SK-N-SH (cell line): Measurements from ENCODE around the gene C17orf114.

Source experiments
- CTCF ChIA-PET: fragments of 300-600, 350-600 bp; formaldehyde crosslinking; extraction: SDS; loops from one replicate; lab custom pipeline; 2021; lab: Yijun Ruan, JAX
- POLR2A ChIA-PET: fragments of 350-600 bp; sonication (Branson Sonifier 250); formaldehyde crosslinking; extraction: SDS; loops from one replicate; lab custom pipeline; 2020; ENCODE audit warnings: antibody characterized with exemption, inconsistent platforms; lab: Yijun Ruan, JAX
- DNase-seq: peaks from one replicate; pipeline ENCODE4 v3.0.0; 2012
- H2AFZ ChIP-seq: fragments of 200-600 bp; sonication (generic); 2 replicates; pipeline ENCODE4 v1.8.1; 2016; ENCODE audit warnings: antibody characterized with exemption, mild to moderate bottlenecking, low read depth
- H3F3A ChIP-seq: fragments of 200-600 bp; sonication (generic); replicated peaks from 2 replicates; pipeline ENCODE3; 2016; ENCODE audit warnings: antibody characterized with exemption, mild to moderate bottlenecking; ENCODE audit not compliant: insufficient read depth
- H3K27ac ChIP-seq, 2 experiments: fragments of 200-500 bp in 1 of 2; fragments of 200-600 bp in 1 of 2; sonication (Bioruptor generic) in 1 of 2; sonication (generic), shearing (Covaris generic) in 1 of 2; 2 replicates each; pipeline versions ENCODE4 v1.5.1 to v1.6.1; 2014 to 2016; ENCODE audit warnings: low read depth in 2 of 2, inconsistent platforms in 1 of 2, low read length in 1 of 2, mild to moderate bottlenecking in 1 of 2, mixed read lengths in 1 of 2
- H3K27me3 ChIP-seq: fragments of 200-600 bp; sonication (generic), shearing (Covaris generic); 2 replicates; pipeline ENCODE4 v1.6.1; 2016; ENCODE audit warnings: mixed run types; ENCODE audit not compliant: insufficient read depth
- H3K36me3 ChIP-seq, 2 experiments: fragments of 200-500 bp in 1 of 2; fragments of 200-600 bp in 1 of 2; sonication (Bioruptor generic) in 1 of 2; sonication (generic) in 1 of 2; replicated peaks in 1 of 2; 2 replicates each; pipeline versions ENCODE3 to v1.5.1; 2014 to 2016; ENCODE audit warnings: low read length in 1 of 2, mild to moderate bottlenecking in 1 of 2; ENCODE audit not compliant: insufficient read depth in 2 of 2, control insufficient read depth in 1 of 2
- H3K4me1 ChIP-seq, 2 experiments: fragments of 200-500 bp in 1 of 2; fragments of 200-600 bp in 1 of 2; sonication (Bioruptor generic) in 1 of 2; sonication (generic), shearing (Covaris generic) in 1 of 2; 2 replicates each; pipeline versions ENCODE4 v1.5.1 to v1.6.1; 2014 to 2016; ENCODE audit warnings: low read depth in 1 of 2, low read length in 1 of 2, mixed run types in 1 of 2; ENCODE audit not compliant: insufficient read depth in 2 of 2, control insufficient read depth in 1 of 2
- H3K4me2 ChIP-seq: fragments of 200-600 bp; sonication (generic), shearing (Covaris generic); 2 replicates; pipeline ENCODE4 v1.6.1; 2017; ENCODE audit warnings: mixed run types
- H3K4me3 ChIP-seq, 2 experiments: fragments of 200-500 bp in 1 of 2; fragments of 200-600 bp in 1 of 2; sonication (Bioruptor generic) in 1 of 2; sonication (generic), shearing (Covaris generic) in 1 of 2; 2 replicates each; pipeline versions ENCODE4 v1.5.1 to v1.8.1; 2014 to 2016; ENCODE audit warnings: low read depth in 2 of 2, inconsistent platforms in 1 of 2, low read length in 1 of 2, mild to moderate bottlenecking in 1 of 2, mixed read lengths in 1 of 2, moderate library complexity in 1 of 2
- H3K79me2 ChIP-seq: fragments of 200-600 bp; sonication (generic); 2 replicates; pipeline ENCODE4 v1.8.1; 2017; ENCODE audit warnings: mild to moderate bottlenecking; ENCODE audit not compliant: insufficient read depth
- H3K9ac ChIP-seq: fragments of 200-600 bp; sonication (generic); 2 replicates; pipeline ENCODE4 v1.6.1; 2017; ENCODE audit warnings: mixed run types
- H3K9me2 ChIP-seq: fragments of 200-600 bp; sonication (generic); 2 replicates; pipeline ENCODE4 v1.6.1; 2017; ENCODE audit warnings: mixed run types
- H3K9me3 ChIP-seq: fragments of 200-600 bp; sonication (generic); 2 replicates; pipeline ENCODE4 v1.6.1; 2017; ENCODE audit warnings: mixed run types, mild to moderate bottlenecking, moderate library complexity
- H4K20me1 ChIP-seq: fragments of 200-600 bp; sonication (generic); 2 replicates; pipeline ENCODE4 v1.6.1; 2017; ENCODE audit warnings: mild to moderate bottlenecking, mixed run types; ENCODE audit not compliant: insufficient read depth
- EZH2phosphoT487 ChIP-seq: fragments of 200-600 bp; sonication (generic); IDR thresholded peaks from 2 replicates; pipeline ENCODE4 v1.6.1; 2017; ENCODE audit warnings: low read depth, mixed run types, mild to moderate bottlenecking, antibody characterized with exemption, moderate library complexity, borderline replicate concordance
- GATA2 ChIP-seq: sonication (generic); formaldehyde crosslinking; IDR thresholded peaks from 2 replicates; pipeline ENCODE4 v1.5.0; 2020; ENCODE audit warnings: mild to moderate bottlenecking, missing genetic modification reagents
- JUND ChIP-seq: IDR thresholded peaks from 2 replicates; pipeline ENCODE4 v1.4.0; 2012
- MXI1 ChIP-seq: IDR thresholded peaks from 2 replicates; pipeline ENCODE4 v1.6.1; 2012; ENCODE audit warnings: mild to moderate bottlenecking, low read depth, low read length, improper control_type of control experiment
- NFIC ChIP-seq: IDR thresholded peaks from 2 replicates; pipeline ENCODE4 v1.4.0; 2012; ENCODE audit warnings: borderline replicate concordance
- RAD21 ChIP-seq: IDR thresholded peaks from 2 replicates; pipeline ENCODE4 v1.6.1; 2012; ENCODE audit warnings: mild to moderate bottlenecking, low read length
- YY1 ChIP-seq: IDR thresholded peaks from 2 replicates; pipeline ENCODE4 v1.4.0; 2012; ENCODE audit warnings: low read depth, mild to moderate bottlenecking
- whole genome bisulfite sequencing: methylation state at CpG from one replicate; pipeline ENCODE4 v1.1.6; 2017; ENCODE audit warnings: low lambda C conversion rate; 5-methylcytosine and 5-hydroxymethylcytosine counted together
- TF ChIP-seq, protein P1 (sequence below): fragments of 200-600 bp; sonication (generic); IDR thresholded peaks from 2 replicates; pipeline ENCODE4 v1.6.1; 2017; ENCODE audit warnings: antibody characterized with exemption, mild to moderate bottlenecking, moderate library complexity
- TF ChIP-seq, protein P2 (sequence below): fragments of 150-350 bp; IDR thresholded peaks from 2 replicates; pipeline ENCODE4 v1.6.1; 2016; ENCODE audit warnings: mild to moderate bottlenecking, low read depth, low read length
- TF ChIP-seq, protein P3 (sequence below): IDR thresholded peaks from 2 replicates; pipeline ENCODE4 v1.4.0; 2012; ENCODE audit warnings: low read depth, borderline replicate concordance
- TF ChIP-seq, protein P4 (sequence below): IDR thresholded peaks from 2 replicates; pipeline ENCODE4 v1.4.0; 2012; ENCODE audit warnings: low read depth, borderline replicate concordance

C17orf114 gene

DNA sequence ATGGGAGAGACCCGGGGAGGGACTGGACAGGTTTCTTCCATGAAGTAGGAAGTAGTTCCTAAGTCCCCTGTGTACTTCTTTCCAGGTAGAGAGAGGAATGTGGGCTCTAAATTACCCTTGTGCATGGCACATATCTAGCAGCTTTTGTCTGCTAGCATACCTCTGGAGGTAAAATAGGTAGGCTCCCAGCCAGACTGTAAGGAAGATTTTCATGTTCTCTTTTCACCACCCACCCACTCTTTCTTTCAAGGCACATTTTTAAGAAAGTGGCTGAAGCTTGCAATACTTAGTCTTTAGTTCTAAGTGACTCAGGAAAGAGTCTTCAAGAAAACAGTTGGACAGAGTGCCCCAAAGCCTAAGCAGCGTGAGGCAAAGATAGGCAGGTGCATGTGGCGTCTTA lies 40.2 kb upstream of the C17orf114 start:
- Histone ChIP-seq H3K27ac (no peak overlapping the region), H4K20me1 (peaks cover 68% of the 10 kb centered on the region), H3K4me3 (no peak overlapping the region), H3K4me2 (no peak overlapping the region), H3K36me3 (peaks cover 0 to 10% of the 10 kb centered on the region in 2 experiments), H3K79me2 (peaks cover 97% of the 10 kb centered on the region), H3K9me3 (no peaks in the 10 kb centered on the region), H3F3A (no peaks in the 10 kb centered on the region), H3K27me3 (no peaks in the 10 kb centered on the region), H3K9me2 (no peaks in the 10 kb centered on the region), H3K9ac (no peak overlapping the region), H2AFZ (no peak overlapping the region), H3K4me1 (peaks cover 3 to 11% of the 10 kb centered on the region in 2 experiments; a peak in 2 of 4 replicates)
- ChIA-PET CTCF (interaction anchor here (0.6 kb wide), 2 partner anchors 46 to 193 kb away, joined by 3 to 4 read pairs; no protein-coding TSS in a partner anchor), POLR2A (no interaction called here)
- DNase-seq: no peak
- 100% methylated on average over 3 of the region's 3 CpGs for WGBS
- TF ChIP-seq EZH2phosphoT487 (no peak), YY1 (no peak), MXI1 (no peak)

DNA sequence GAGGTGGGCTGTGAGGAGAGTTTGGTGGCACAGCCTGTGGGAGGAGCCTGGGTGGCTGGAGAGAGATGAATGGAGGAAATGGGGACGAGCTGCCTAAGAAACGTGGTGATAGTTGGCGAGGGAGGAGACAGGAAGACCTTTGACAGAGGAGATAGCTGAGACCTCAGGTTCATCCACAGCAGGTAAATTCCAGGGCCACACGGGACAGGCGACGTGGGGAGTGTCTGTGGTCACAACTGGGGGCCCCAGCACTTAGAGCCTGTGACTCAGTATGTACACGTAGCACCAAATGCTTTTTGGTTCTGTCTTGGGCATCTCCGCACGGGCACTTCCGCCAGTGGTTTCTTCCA lies 38.7 kb upstream of the C17orf114 start:
- H3K4me3 ChIP-seq: no peak overlapping the region
- TF ChIP-seq NFIC (no peak), GATA2 (CRISPR knock-in tag) (no peak), YY1 (no peak), RAD21 (no peak), JUND (no peak)
- TF ChIP-seq, protein P1, sequence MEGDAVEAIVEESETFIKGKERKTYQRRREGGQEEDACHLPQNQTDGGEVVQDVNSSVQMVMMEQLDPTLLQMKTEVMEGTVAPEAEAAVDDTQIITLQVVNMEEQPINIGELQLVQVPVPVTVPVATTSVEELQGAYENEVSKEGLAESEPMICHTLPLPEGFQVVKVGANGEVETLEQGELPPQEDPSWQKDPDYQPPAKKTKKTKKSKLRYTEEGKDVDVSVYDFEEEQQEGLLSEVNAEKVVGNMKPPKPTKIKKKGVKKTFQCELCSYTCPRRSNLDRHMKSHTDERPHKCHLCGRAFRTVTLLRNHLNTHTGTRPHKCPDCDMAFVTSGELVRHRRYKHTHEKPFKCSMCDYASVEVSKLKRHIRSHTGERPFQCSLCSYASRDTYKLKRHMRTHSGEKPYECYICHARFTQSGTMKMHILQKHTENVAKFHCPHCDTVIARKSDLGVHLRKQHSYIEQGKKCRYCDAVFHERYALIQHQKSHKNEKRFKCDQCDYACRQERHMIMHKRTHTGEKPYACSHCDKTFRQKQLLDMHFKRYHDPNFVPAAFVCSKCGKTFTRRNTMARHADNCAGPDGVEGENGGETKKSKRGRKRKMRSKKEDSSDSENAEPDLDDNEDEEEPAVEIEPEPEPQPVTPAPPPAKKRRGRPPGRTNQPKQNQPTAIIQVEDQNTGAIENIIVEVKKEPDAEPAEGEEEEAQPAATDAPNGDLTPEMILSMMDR: no peak
- TF ChIP-seq, protein P2, sequence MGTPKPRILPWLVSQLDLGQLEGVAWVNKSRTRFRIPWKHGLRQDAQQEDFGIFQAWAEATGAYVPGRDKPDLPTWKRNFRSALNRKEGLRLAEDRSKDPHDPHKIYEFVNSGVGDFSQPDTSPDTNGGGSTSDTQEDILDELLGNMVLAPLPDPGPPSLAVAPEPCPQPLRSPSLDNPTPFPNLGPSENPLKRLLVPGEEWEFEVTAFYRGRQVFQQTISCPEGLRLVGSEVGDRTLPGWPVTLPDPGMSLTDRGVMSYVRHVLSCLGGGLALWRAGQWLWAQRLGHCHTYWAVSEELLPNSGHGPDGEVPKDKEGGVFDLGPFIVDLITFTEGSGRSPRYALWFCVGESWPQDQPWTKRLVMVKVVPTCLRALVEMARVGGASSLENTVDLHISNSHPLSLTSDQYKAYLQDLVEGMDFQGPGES: no peak
- TF ChIP-seq, protein P3, sequence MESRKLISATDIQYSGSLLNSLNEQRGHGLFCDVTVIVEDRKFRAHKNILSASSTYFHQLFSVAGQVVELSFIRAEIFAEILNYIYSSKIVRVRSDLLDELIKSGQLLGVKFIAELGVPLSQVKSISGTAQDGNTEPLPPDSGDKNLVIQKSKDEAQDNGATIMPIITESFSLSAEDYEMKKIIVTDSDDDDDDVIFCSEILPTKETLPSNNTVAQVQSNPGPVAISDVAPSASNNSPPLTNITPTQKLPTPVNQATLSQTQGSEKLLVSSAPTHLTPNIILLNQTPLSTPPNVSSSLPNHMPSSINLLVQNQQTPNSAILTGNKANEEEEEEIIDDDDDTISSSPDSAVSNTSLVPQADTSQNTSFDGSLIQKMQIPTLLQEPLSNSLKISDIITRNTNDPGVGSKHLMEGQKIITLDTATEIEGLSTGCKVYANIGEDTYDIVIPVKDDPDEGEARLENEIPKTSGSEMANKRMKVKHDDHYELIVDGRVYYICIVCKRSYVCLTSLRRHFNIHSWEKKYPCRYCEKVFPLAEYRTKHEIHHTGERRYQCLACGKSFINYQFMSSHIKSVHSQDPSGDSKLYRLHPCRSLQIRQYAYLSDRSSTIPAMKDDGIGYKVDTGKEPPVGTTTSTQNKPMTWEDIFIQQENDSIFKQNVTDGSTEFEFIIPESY: no peak
- TF ChIP-seq, protein P4, sequence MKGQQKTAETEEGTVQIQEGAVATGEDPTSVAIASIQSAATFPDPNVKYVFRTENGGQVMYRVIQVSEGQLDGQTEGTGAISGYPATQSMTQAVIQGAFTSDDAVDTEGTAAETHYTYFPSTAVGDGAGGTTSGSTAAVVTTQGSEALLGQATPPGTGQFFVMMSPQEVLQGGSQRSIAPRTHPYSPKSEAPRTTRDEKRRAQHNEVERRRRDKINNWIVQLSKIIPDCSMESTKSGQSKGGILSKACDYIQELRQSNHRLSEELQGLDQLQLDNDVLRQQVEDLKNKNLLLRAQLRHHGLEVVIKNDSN: no peak
- peaks cover 0 to 11% of the 10 kb centered on the region in 2 experiments for H3K36me3 ChIP-seq
- ChIA-PET POLR2A (no interaction called here), CTCF (no interaction called here)
- H3K4me2 ChIP-seq: no peak overlapping the region
- H3K9me3 ChIP-seq: no peaks in the 10 kb centered on the region
- no peak overlapping the region for H3K9ac ChIP-seq
- H2AFZ ChIP-seq: no peak overlapping the region
- H3F3A ChIP-seq: no peaks in the 10 kb centered on the region
- peaks cover 98% of the 10 kb centered on the region for H3K79me2 ChIP-seq
- H3K27me3 ChIP-seq: no peaks in the 10 kb centered on the region
- H3K9me2 ChIP-seq: no peaks in the 10 kb centered on the region
- H3K4me1 ChIP-seq: peaks cover 3 to 16% of the 10 kb centered on the region in 2 experiments; a peak in 2 of 4 replicates
- WGBS: 96% methylated on average over 8 of the region's 10 CpGs
- no peak for DNase-seq
- H4K20me1 ChIP-seq: peaks cover 60% of the 10 kb centered on the region
- H3K27ac ChIP-seq: no peak overlapping the region
